T-helper 17 cell (primary cell): ENCODE results near the gene ASB4. TPM values are rescaled to one million over a fixed set of nuclear protein-coding genes. Genes with fewer than 3 reads are reported as not detected.

Experiments
- ATAC-seq: fragments of 150-1000 bp; cut with Tn5 transposase; 2 replicates; pipeline ENCODE4 v1.10.0; 2021; ENCODE audit warnings: mild to moderate bottlenecking, moderate library complexity
- DNase-seq, 3 donors: peaks; one replicate each; pipeline versions ENCODE4 v3.0.0 to v3.0.0-alpha.2; 2020 to 2021
- H3K9me3 ChIP-seq: one replicate; pipeline ENCODE4 v1.7.0; 2013; ENCODE audit warnings: low read length, mild to moderate bottlenecking; ENCODE audit not compliant: control insufficient read depth, poor library complexity, severe bottlenecking
- H3K27ac Mint-ChIP-seq: one replicate; pipeline ENCODE4 v1.8.0; 2022; ENCODE audit warnings: mild to moderate bottlenecking, moderate library complexity, mixed read lengths
- H3K27me3 Mint-ChIP-seq: one replicate; pipeline ENCODE4 v1.8.0; 2022; ENCODE audit warnings: mixed read lengths
- H3K36me3 Mint-ChIP-seq: one replicate; pipeline ENCODE4 v1.8.0; 2022; ENCODE audit warnings: low read depth, mixed read lengths
- H3K4me1 Mint-ChIP-seq: one replicate; pipeline ENCODE4 v1.8.0; 2022; ENCODE audit warnings: mild to moderate bottlenecking, mixed read lengths
- H3K4me3 Mint-ChIP-seq: one replicate; pipeline ENCODE4 v1.8.0; 2022; ENCODE audit warnings: mild to moderate bottlenecking, moderate library complexity, mixed read lengths
- total RNA-seq, 4 donors: library from RNA in 2 of 4; stranded (reverse) in 2 of 4; gene quantifications; one replicate each; pipeline ENCODE4 v1.2.3 and lab custom pipeline; 2022 to 2026

Gene ASB4
- total RNA-seq, 2 donors from 2014 or later: not detected

GRCh38 chr7:95560674-95561073 lies 74.9 kb downstream of the ASB4 start:
- no peaks in the 10 kb centered on the region for H3K9me3 ChIP-seq
- no peak overlapping the region for H3K27ac Mint-ChIP-seq
- no peak overlapping the region for H3K4me3 Mint-ChIP-seq
- H3K36me3 Mint-ChIP-seq: no peaks in the 10 kb centered on the region
- ATAC-seq: no peak
- no peak for DNase-seq
- no peaks in the 10 kb centered on the region for H3K4me1 Mint-ChIP-seq
- peaks cover 4% of the 10 kb centered on the region for H3K27me3 Mint-ChIP-seq

GRCh38 chr7:95569720-95570119 lies 84.0 kb downstream of the ASB4 start:
- H3K9me3 ChIP-seq: no peaks in the 10 kb centered on the region
- H3K27ac Mint-ChIP-seq: no peak overlapping the region
- H3K4me3 Mint-ChIP-seq: no peak overlapping the region
- no peaks in the 10 kb centered on the region for H3K4me1 Mint-ChIP-seq
- H3K27me3 Mint-ChIP-seq: no peaks in the 10 kb centered on the region
- DNase-seq (no peak), ATAC-seq (no peak)
- no peaks in the 10 kb centered on the region for H3K36me3 Mint-ChIP-seq

GRCh38 chr7:95577137-95577536 lies 91.4 kb downstream of the ASB4 start:
- no peak for DNase-seq
- H3K4me3 Mint-ChIP-seq: no peak overlapping the region
- H3K9me3 ChIP-seq: no peaks in the 10 kb centered on the region
- H3K27me3 Mint-ChIP-seq: no peaks in the 10 kb centered on the region
- H3K4me1 Mint-ChIP-seq: no peaks in the 10 kb centered on the region
- H3K27ac Mint-ChIP-seq: no peak overlapping the region
- H3K36me3 Mint-ChIP-seq: no peaks in the 10 kb centered on the region
- ATAC-seq: no peak

GRCh38 chr7:95578299-95578855 lies 92.6 kb downstream of the ASB4 start:
- Mint-ChIP-seq H3K27me3 (no peaks in the 10 kb centered on the region), H3K4me1 (no peaks in the 10 kb centered on the region), H3K36me3 (no peaks in the 10 kb centered on the region), H3K4me3 (no peak overlapping the region), H3K27ac (no peak overlapping the region)
- DNase-seq: no peak
- H3K9me3 ChIP-seq: no peaks in the 10 kb centered on the region
- ATAC-seq: no peak

- H3K4me1 Mint-ChIP-seq: no peaks in the 10 kb centered on the region
- H3K4me3 Mint-ChIP-seq: no peak overlapping the region
- no peaks in the 10 kb centered on the region for H3K36me3 Mint-ChIP-seq
- no peaks in the 10 kb centered on the region for H3K27me3 Mint-ChIP-seq
- H3K9me3 ChIP-seq: no peaks in the 10 kb centered on the region
- ATAC-seq (no peak), DNase-seq (no peak)
- H3K27ac Mint-ChIP-seq: no peak overlapping the region
Observed at GRCh38 chr7:95579318-95579717, 93.6 kb downstream of the ASB4 start.

GRCh38 chr7:95581467-95581866 lies 95.7 kb downstream of the ASB4 start:
- ATAC-seq: no peak
- H3K9me3 ChIP-seq: no peaks in the 10 kb centered on the region
- no peaks in the 10 kb centered on the region for H3K4me1 Mint-ChIP-seq
- no peak for DNase-seq
- H3K27me3 Mint-ChIP-seq: no peaks in the 10 kb centered on the region
- no peaks in the 10 kb centered on the region for H3K36me3 Mint-ChIP-seq
- no peak overlapping the region for H3K27ac Mint-ChIP-seq
- H3K4me3 Mint-ChIP-seq: no peak overlapping the region

GRCh38 chr7:95582578-95583293 lies 97.0 kb downstream of the ASB4 start:
- no peaks in the 10 kb centered on the region for H3K4me1 Mint-ChIP-seq
- no peak for DNase-seq
- no peaks in the 10 kb centered on the region for H3K9me3 ChIP-seq
- no peak for ATAC-seq
- no peak overlapping the region for H3K27ac Mint-ChIP-seq
- no peak overlapping the region for H3K4me3 Mint-ChIP-seq
- H3K27me3 Mint-ChIP-seq: peaks cover 4% of the 10 kb centered on the region
- no peaks in the 10 kb centered on the region for H3K36me3 Mint-ChIP-seq

GRCh38 chr7:95583834-95584621 lies 98.3 kb downstream of the ASB4 start:
- no peak for DNase-seq
- Mint-ChIP-seq H3K27me3 (peaks cover 4% of the 10 kb centered on the region), H3K4me1 (no peaks in the 10 kb centered on the region), H3K36me3 (no peaks in the 10 kb centered on the region), H3K4me3 (no peak overlapping the region), H3K27ac (no peak overlapping the region)
- H3K9me3 ChIP-seq: no peaks in the 10 kb centered on the region
- no peak for ATAC-seq

- Mint-ChIP-seq H3K27ac (no peak overlapping the region), H3K36me3 (no peaks in the 10 kb centered on the region), H3K4me3 (no peak overlapping the region), H3K27me3 (peaks cover 4% of the 10 kb centered on the region), H3K4me1 (no peaks in the 10 kb centered on the region)
- no peaks in the 10 kb centered on the region for H3K9me3 ChIP-seq
- no peak for DNase-seq
- no peak for ATAC-seq
Observed at GRCh38 chr7:95584769-95585425, 99.2 kb downstream of the ASB4 start.

GRCh38 chr7:95585426-95585789 lies 99.7 kb downstream of the ASB4 start:
- ATAC-seq: no peak

GRCh38 chr7:95586951-95587301 lies 101.2 kb downstream of the ASB4 start:
- no peak overlapping the region for H3K27ac Mint-ChIP-seq
- H3K4me1 Mint-ChIP-seq: no peaks in the 10 kb centered on the region
- no peaks in the 10 kb centered on the region for H3K9me3 ChIP-seq
- H3K27me3 Mint-ChIP-seq: peaks cover 4% of the 10 kb centered on the region
- no peak for ATAC-seq
- H3K4me3 Mint-ChIP-seq: no peak overlapping the region
- H3K36me3 Mint-ChIP-seq: no peaks in the 10 kb centered on the region
- DNase-seq: no peak

More at GRCh38 chr7:95585426-95585789, 99.7 kb downstream of the ASB4 start:
- no peaks in the 10 kb centered on the region for H3K9me3 ChIP-seq
- no peak overlapping the region for H3K27ac Mint-ChIP-seq
- H3K4me3 Mint-ChIP-seq: no peak overlapping the region
- H3K36me3 Mint-ChIP-seq: no peaks in the 10 kb centered on the region
- H3K4me1 Mint-ChIP-seq: no peaks in the 10 kb centered on the region
- H3K27me3 Mint-ChIP-seq: peaks cover 4% of the 10 kb centered on the region
- DNase-seq: no peak

- H3K27ac Mint-ChIP-seq: no peak overlapping the region
- H3K27me3 Mint-ChIP-seq: peaks cover 4% of the 10 kb centered on the region
- H3K4me3 Mint-ChIP-seq: no peak overlapping the region
- H3K9me3 ChIP-seq: no peaks in the 10 kb centered on the region
- ATAC-seq: no peak
- DNase-seq: no peak
- H3K4me1 Mint-ChIP-seq: no peaks in the 10 kb centered on the region
- H3K36me3 Mint-ChIP-seq: no peaks in the 10 kb centered on the region
Observed at GRCh38 chr7:95589031-95589430, 103.3 kb downstream of the ASB4 start.

GRCh38 chr7:95589766-95590165 lies 104.0 kb downstream of the ASB4 start:
- Mint-ChIP-seq H3K4me3 (no peak overlapping the region), H3K4me1 (no peaks in the 10 kb centered on the region), H3K27me3 (peaks cover 4% of the 10 kb centered on the region), H3K27ac (no peak overlapping the region), H3K36me3 (no peaks in the 10 kb centered on the region)
- no peaks in the 10 kb centered on the region for H3K9me3 ChIP-seq
- DNase-seq (no peak), ATAC-seq (no peak)
